ENCODE results near the gene FKBP15. TPM values are rescaled to one million over a fixed set of nuclear protein-coding genes. Genes with fewer than 3 reads are reported as not detected.
"Not testable (repeated sequence)": the region's sequence is repeated elsewhere in the genome, so short reads cannot be mapped to it uniquely, and the experiment has no call there.

The FKBP15 gene
- 15.4 TPM for total RNA-seq

GRCh38 chr9:113221003-113221799 is at the start of gene FKBP15, which contains the start of gene SLC31A1:
Gene FKBP15 (minus strand): TSS chr9:113221277. CDS start chr9:113221243, 34 bp downstream.
Gene SLC31A1 (plus strand): TSS chr9:113221544. CDS start chr9:113256149, 34,605 bp downstream.
- H3K27me3 ChIP-seq (ENCODE audit: insufficient read depth, low read length) = no peaks in the 10 kb centered on the region
- peaks cover 44% of the 10 kb centered on the region for H3K4me1 ChIP-seq (ENCODE audit: insufficient read depth, low read length)
- no peaks in the 10 kb centered on the region for H3K9me3 ChIP-seq (ENCODE audit: low read depth, low read length)
- H3K4me3 ChIP-seq (ENCODE audit: low read length) = peak within 1 kb of the TSS; percentile 92

GRCh38 chr9:113269871-113270270 is 48.8 kb upstream of the FKBP15 start:
- Histone ChIP-seq H3K9me3 (ENCODE audit: low read depth, low read length) (no peaks in the 10 kb centered on the region), H3K4me1 (ENCODE audit: insufficient read depth, low read length) (peaks cover 7% of the 10 kb centered on the region), H3K27me3 (ENCODE audit: insufficient read depth, low read length) (no peaks in the 10 kb centered on the region), H3K4me3 (ENCODE audit: low read length) (no peak overlapping the region)

- H3K4me1 ChIP-seq (ENCODE audit: insufficient read depth, low read length) = peaks cover 2% of the 10 kb centered on the region
- H3K4me3 ChIP-seq (ENCODE audit: low read length) = no peak overlapping the region
- no peaks in the 10 kb centered on the region for H3K27me3 ChIP-seq (ENCODE audit: insufficient read depth, low read length)
- H3K9me3 ChIP-seq (ENCODE audit: low read depth, low read length) = no peaks in the 10 kb centered on the region
Measured at GRCh38 chr9:113269355-113269754, 48.3 kb upstream of the FKBP15 start.

GRCh38 chr9:113267911-113268566 is 47.0 kb upstream of the FKBP15 start:
- H3K4me3 ChIP-seq (ENCODE audit: low read length) = no peak overlapping the region
- H3K9me3 ChIP-seq (ENCODE audit: low read depth, low read length) = no peaks in the 10 kb centered on the region
- no peaks in the 10 kb centered on the region for H3K27me3 ChIP-seq (ENCODE audit: insufficient read depth, low read length)
- H3K4me1 ChIP-seq (ENCODE audit: insufficient read depth, low read length) = no peaks in the 10 kb centered on the region

- no peaks in the 10 kb centered on the region for H3K27me3 ChIP-seq (ENCODE audit: insufficient read depth, low read length)
- no peaks in the 10 kb centered on the region for H3K9me3 ChIP-seq (ENCODE audit: low read depth, low read length)
- H3K4me3 ChIP-seq (ENCODE audit: low read length) = no peak overlapping the region
- H3K4me1 ChIP-seq (ENCODE audit: insufficient read depth, low read length) = no peaks in the 10 kb centered on the region
Measured at GRCh38 chr9:113266174-113266573, 45.1 kb upstream of the FKBP15 start.

GRCh38 chr9:113261917-113262671 is 41.0 kb upstream of the FKBP15 start:
- Histone ChIP-seq H3K27me3 (ENCODE audit: insufficient read depth, low read length) (no peaks in the 10 kb centered on the region), H3K4me3 (ENCODE audit: low read length) (no peak overlapping the region), H3K4me1 (ENCODE audit: insufficient read depth, low read length) (no peaks in the 10 kb centered on the region), H3K9me3 (ENCODE audit: low read depth, low read length) (no peaks in the 10 kb centered on the region)

GRCh38 chr9:113258282-113258681 is 37.2 kb upstream of the FKBP15 start:
- Histone ChIP-seq H3K4me3 (ENCODE audit: low read length) (no peak overlapping the region), H3K4me1 (ENCODE audit: insufficient read depth, low read length) (peaks cover 13% of the 10 kb centered on the region), H3K9me3 (ENCODE audit: low read depth, low read length) (no peaks in the 10 kb centered on the region), H3K27me3 (ENCODE audit: insufficient read depth, low read length) (no peaks in the 10 kb centered on the region)

- H3K4me3 ChIP-seq (ENCODE audit: low read length) = no peak overlapping the region
- no peaks in the 10 kb centered on the region for H3K9me3 ChIP-seq (ENCODE audit: low read depth, low read length)
- H3K27me3 ChIP-seq (ENCODE audit: insufficient read depth, low read length) = no peaks in the 10 kb centered on the region
- H3K4me1 ChIP-seq (ENCODE audit: insufficient read depth, low read length) = peaks cover 13% of the 10 kb centered on the region
Measured at GRCh38 chr9:113257863-113258262, 36.8 kb upstream of the FKBP15 start.

- H3K4me1 ChIP-seq (ENCODE audit: insufficient read depth, low read length) = peaks cover 13% of the 10 kb centered on the region
- H3K27me3 ChIP-seq (ENCODE audit: insufficient read depth, low read length) = no peaks in the 10 kb centered on the region
- no peak overlapping the region for H3K4me3 ChIP-seq (ENCODE audit: low read length)
- no peaks in the 10 kb centered on the region for H3K9me3 ChIP-seq (ENCODE audit: low read depth, low read length)
Measured at GRCh38 chr9:113255438-113255837, 34.4 kb upstream of the FKBP15 start.

- Histone ChIP-seq H3K9me3 (ENCODE audit: low read depth, low read length) (no peaks in the 10 kb centered on the region), H3K4me1 (ENCODE audit: insufficient read depth, low read length) (peaks cover 13% of the 10 kb centered on the region), H3K27me3 (ENCODE audit: insufficient read depth, low read length) (no peaks in the 10 kb centered on the region), H3K4me3 (ENCODE audit: low read length) (no peak overlapping the region)
Measured at GRCh38 chr9:113254991-113255390, 33.9 kb upstream of the FKBP15 start.

- Histone ChIP-seq H3K4me1 (ENCODE audit: insufficient read depth, low read length) (peaks cover 10% of the 10 kb centered on the region), H3K27me3 (ENCODE audit: insufficient read depth, low read length) (no peaks in the 10 kb centered on the region), H3K9me3 (ENCODE audit: low read depth, low read length) (no peaks in the 10 kb centered on the region), H3K4me3 (ENCODE audit: low read length) (no peak overlapping the region)
Measured at GRCh38 chr9:113250807-113251206, 29.7 kb upstream of the FKBP15 start.

- H3K27me3 ChIP-seq (ENCODE audit: insufficient read depth, low read length); H3K9me3 ChIP-seq (ENCODE audit: low read depth, low read length); H3K4me1 ChIP-seq (ENCODE audit: insufficient read depth, low read length); H3K4me3 ChIP-seq (ENCODE audit: low read length): not testable (repeated sequence)
Measured at GRCh38 chr9:113249661-113250060, 28.6 kb upstream of the FKBP15 start.

- no peaks in the 10 kb centered on the region for H3K27me3 ChIP-seq (ENCODE audit: insufficient read depth, low read length)
- H3K4me1 ChIP-seq (ENCODE audit: insufficient read depth, low read length) = no peaks in the 10 kb centered on the region
- H3K4me3 ChIP-seq (ENCODE audit: low read length) = no peak overlapping the region
- H3K9me3 ChIP-seq (ENCODE audit: low read depth, low read length) = no peaks in the 10 kb centered on the region
Measured at GRCh38 chr9:113247640-113248039, 26.6 kb upstream of the FKBP15 start.

GRCh38 chr9:113246928-113247327 is 25.9 kb upstream of the FKBP15 start:
- Histone ChIP-seq H3K27me3 (ENCODE audit: insufficient read depth, low read length) (no peaks in the 10 kb centered on the region), H3K9me3 (ENCODE audit: low read depth, low read length) (no peaks in the 10 kb centered on the region), H3K4me3 (ENCODE audit: low read length) (no peak overlapping the region), H3K4me1 (ENCODE audit: insufficient read depth, low read length) (no peaks in the 10 kb centered on the region)

GRCh38 chr9:113245894-113246293 is 24.8 kb upstream of the FKBP15 start:
- no peaks in the 10 kb centered on the region for H3K9me3 ChIP-seq (ENCODE audit: low read depth, low read length)
- no peaks in the 10 kb centered on the region for H3K4me1 ChIP-seq (ENCODE audit: insufficient read depth, low read length)
- no peaks in the 10 kb centered on the region for H3K27me3 ChIP-seq (ENCODE audit: insufficient read depth, low read length)
- H3K4me3 ChIP-seq (ENCODE audit: low read length) = no peak overlapping the region

All from mononuclear cell (primary cell).